SU-DHL-6 (cell line): Measurements from ENCODE around the gene CNMD.

Experiments used
- H2AFZ ChIP-seq: fragments of 200-600 bp; sonication (generic); 2 replicates; pipeline ENCODE4 v1.6.1; 2014; ENCODE audit warnings: low read depth, mild to moderate bottlenecking, moderate library complexity, mixed read lengths, antibody characterized with exemption, low read length; ENCODE audit not compliant: severe bottlenecking
- H3F3A ChIP-seq: fragments of 200-600 bp; shearing (Covaris generic); 2 replicates; pipeline ENCODE4 v1.6.0; 2016; ENCODE audit warnings: antibody characterized with exemption, mild to moderate bottlenecking; ENCODE audit not compliant: insufficient read depth
- H3K27ac ChIP-seq: fragments of 200-600 bp; sonication (generic); 2 replicates; pipeline ENCODE4 v1.5.1; 2016; ENCODE audit warnings: low read depth, mild to moderate bottlenecking, low read length, moderate library complexity, mixed read lengths
- H3K27me3 ChIP-seq: fragments of 200-600 bp; sonication (generic), shearing (Covaris generic); 2 replicates; pipeline ENCODE4 v1.6.0; 2014; ENCODE audit warnings: mild to moderate bottlenecking, low read length
- H3K36me3 ChIP-seq: fragments of 200-600 bp; sonication (generic); 2 replicates; pipeline ENCODE4 v1.6.1; 2014; ENCODE audit warnings: mild to moderate bottlenecking, low read length, mixed read lengths
- H3K4me2 ChIP-seq: fragments of 300-600, 200-600 bp; shearing (Covaris generic), sonication (generic); 2 replicates; pipeline ENCODE4 v1.6.0; 2014; ENCODE audit warnings: low read length, low read depth, mild to moderate bottlenecking; ENCODE audit not compliant: poor library complexity, severe bottlenecking
- H3K4me3 ChIP-seq: fragments of 200-600 bp; sonication (generic); 2 replicates; pipeline ENCODE4 v1.5.1; 2014; ENCODE audit warnings: antibody characterized with exemption, low read length, mild to moderate bottlenecking, mixed read lengths; ENCODE audit not compliant: insufficient read depth, poor library complexity, severe bottlenecking
- H3K79me2 ChIP-seq: fragments of 200-600 bp; sonication (generic); 2 replicates; pipeline ENCODE4 v1.6.1; 2014; ENCODE audit warnings: mild to moderate bottlenecking, low read length, moderate library complexity; ENCODE audit not compliant: insufficient read depth
- H3K9ac ChIP-seq: fragments of 200-600 bp; sonication (generic); 2 replicates; pipeline ENCODE4 v1.7.0; 2014; ENCODE audit warnings: mild to moderate bottlenecking, low read length
- H3K9me2 ChIP-seq: fragments of 200-600 bp; sonication (generic); replicated peaks from 2 replicates; pipeline ENCODE4 v1.6.1; 2014; ENCODE audit warnings: low read length; ENCODE audit not compliant: insufficient read depth
- H3K9me3 ChIP-seq: fragments of 200-600 bp; sonication (generic); 2 replicates; pipeline ENCODE4 v1.6.1; 2014; ENCODE audit warnings: low read length, mixed read lengths; ENCODE audit not compliant: insufficient read depth
- H4K20me1 ChIP-seq: fragments of 200-600 bp; sonication (generic); 2 replicates; pipeline ENCODE4 v1.6.1; 2014; ENCODE audit warnings: low read depth, mild to moderate bottlenecking, antibody characterized with exemption, low read length, moderate library complexity, mixed read lengths
- EZH2phosphoT487 ChIP-seq: fragments of 200-600 bp; sonication (generic), shearing (Covaris generic); conservative IDR thresholded peaks from 2 replicates; pipeline ENCODE4 v1.6.1; 2018; ENCODE audit warnings: mild to moderate bottlenecking, antibody characterized with exemption, low read length, moderate library complexity, mixed read lengths
- TF ChIP-seq, protein P1 (sequence below): fragments of 200-600 bp; sonication (generic); IDR thresholded peaks from one replicate; pipeline ENCODE4 v1.5.1; 2017; ENCODE audit warnings: antibody characterized with exemption, mild to moderate bottlenecking, low read length, moderate library complexity; ENCODE audit not compliant: insufficient read depth, poor library complexity, severe bottlenecking

CNMD gene

DNA sequence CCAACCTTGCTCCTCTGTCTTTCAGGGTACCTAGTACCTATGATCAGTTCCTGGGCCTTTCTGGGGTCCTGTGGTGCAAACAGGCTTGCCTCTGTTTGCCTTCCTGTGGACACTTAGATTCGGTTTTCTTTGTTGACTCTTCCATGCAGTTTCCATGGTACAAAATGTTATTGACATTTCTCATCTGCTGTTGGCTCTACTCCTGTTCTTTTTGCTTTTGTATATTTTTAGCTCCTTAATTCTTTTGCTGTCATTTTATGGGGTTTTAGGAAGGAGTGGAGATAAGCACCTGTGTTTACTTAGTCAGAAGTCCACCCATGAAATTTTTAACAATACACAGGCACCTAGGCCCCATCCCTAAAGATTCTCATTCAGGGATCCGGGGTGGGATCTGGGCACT is 20.5 kb upstream of the CNMD start:
- Histone ChIP-seq H3K79me2 (no peaks in the 10 kb centered on the region), H4K20me1 (no peaks in the 10 kb centered on the region), H3K9ac (no peak overlapping the region), H3K27me3 (no peaks in the 10 kb centered on the region), H3K36me3 (no peaks in the 10 kb centered on the region), H3F3A (no peaks in the 10 kb centered on the region), H3K9me2 (no peaks in the 10 kb centered on the region), H2AFZ (no peak overlapping the region), H3K4me3 (no peak overlapping the region), H3K4me2 (no peak overlapping the region), H3K27ac (no peak overlapping the region), H3K9me3 (no peaks in the 10 kb centered on the region)
- no peak for TF ChIP-seq EZH2phosphoT487
- TF ChIP-seq, protein P1, sequence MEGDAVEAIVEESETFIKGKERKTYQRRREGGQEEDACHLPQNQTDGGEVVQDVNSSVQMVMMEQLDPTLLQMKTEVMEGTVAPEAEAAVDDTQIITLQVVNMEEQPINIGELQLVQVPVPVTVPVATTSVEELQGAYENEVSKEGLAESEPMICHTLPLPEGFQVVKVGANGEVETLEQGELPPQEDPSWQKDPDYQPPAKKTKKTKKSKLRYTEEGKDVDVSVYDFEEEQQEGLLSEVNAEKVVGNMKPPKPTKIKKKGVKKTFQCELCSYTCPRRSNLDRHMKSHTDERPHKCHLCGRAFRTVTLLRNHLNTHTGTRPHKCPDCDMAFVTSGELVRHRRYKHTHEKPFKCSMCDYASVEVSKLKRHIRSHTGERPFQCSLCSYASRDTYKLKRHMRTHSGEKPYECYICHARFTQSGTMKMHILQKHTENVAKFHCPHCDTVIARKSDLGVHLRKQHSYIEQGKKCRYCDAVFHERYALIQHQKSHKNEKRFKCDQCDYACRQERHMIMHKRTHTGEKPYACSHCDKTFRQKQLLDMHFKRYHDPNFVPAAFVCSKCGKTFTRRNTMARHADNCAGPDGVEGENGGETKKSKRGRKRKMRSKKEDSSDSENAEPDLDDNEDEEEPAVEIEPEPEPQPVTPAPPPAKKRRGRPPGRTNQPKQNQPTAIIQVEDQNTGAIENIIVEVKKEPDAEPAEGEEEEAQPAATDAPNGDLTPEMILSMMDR, result no peak

DNA sequence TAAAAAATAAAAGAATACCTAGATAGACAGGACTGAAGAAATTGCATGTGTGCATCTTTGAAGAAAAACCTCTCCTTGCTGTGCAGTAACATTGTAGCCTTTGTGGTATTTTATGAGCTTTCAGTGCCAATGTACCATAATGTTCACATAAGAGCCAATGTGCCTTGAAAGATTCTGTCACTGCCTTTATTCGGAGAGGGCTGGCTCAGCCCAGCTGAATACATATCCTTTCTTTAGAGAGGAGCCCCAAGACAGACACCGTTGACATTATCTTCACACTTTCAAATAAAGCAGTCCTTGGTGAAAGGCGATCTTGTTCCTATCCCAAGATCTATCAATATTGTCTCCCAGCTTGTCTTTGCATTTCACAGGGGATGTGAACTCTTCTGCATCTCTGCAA is 18.5 kb upstream of the CNMD start:
- no peaks in the 10 kb centered on the region for H3K79me2 ChIP-seq
- H3K9ac ChIP-seq, result no peak overlapping the region
- no peak overlapping the region for H3K4me2 ChIP-seq
- H3K9me2 ChIP-seq, result no peaks in the 10 kb centered on the region
- H3F3A ChIP-seq, result no peaks in the 10 kb centered on the region
- H3K4me3 ChIP-seq, result no peak overlapping the region
- no peak for TF ChIP-seq EZH2phosphoT487
- TF ChIP-seq, protein P1, result no peak
- no peak overlapping the region for H2AFZ ChIP-seq
- no peaks in the 10 kb centered on the region for H3K27me3 ChIP-seq
- no peaks in the 10 kb centered on the region for H4K20me1 ChIP-seq
- no peak overlapping the region for H3K27ac ChIP-seq
- no peaks in the 10 kb centered on the region for H3K36me3 ChIP-seq
- H3K9me3 ChIP-seq, result no peaks in the 10 kb centered on the region

GRCh38 chr13:52751196-52751595 is 11.6 kb upstream of the CNMD start:
- H3K4me2 ChIP-seq, result no peak overlapping the region
- no peaks in the 10 kb centered on the region for H3K9me2 ChIP-seq
- H3K4me3 ChIP-seq, result no peak overlapping the region
- H4K20me1 ChIP-seq, result no peaks in the 10 kb centered on the region
- H3K27ac ChIP-seq, result no peak overlapping the region
- H3K27me3 ChIP-seq, result no peaks in the 10 kb centered on the region
- no peak for TF ChIP-seq EZH2phosphoT487
- H3K36me3 ChIP-seq, result no peaks in the 10 kb centered on the region
- H3F3A ChIP-seq, result no peaks in the 10 kb centered on the region
- H3K79me2 ChIP-seq, result no peaks in the 10 kb centered on the region
- no peaks in the 10 kb centered on the region for H3K9me3 ChIP-seq
- H3K9ac ChIP-seq, result no peak overlapping the region
- H2AFZ ChIP-seq, result no peak overlapping the region

DNA sequence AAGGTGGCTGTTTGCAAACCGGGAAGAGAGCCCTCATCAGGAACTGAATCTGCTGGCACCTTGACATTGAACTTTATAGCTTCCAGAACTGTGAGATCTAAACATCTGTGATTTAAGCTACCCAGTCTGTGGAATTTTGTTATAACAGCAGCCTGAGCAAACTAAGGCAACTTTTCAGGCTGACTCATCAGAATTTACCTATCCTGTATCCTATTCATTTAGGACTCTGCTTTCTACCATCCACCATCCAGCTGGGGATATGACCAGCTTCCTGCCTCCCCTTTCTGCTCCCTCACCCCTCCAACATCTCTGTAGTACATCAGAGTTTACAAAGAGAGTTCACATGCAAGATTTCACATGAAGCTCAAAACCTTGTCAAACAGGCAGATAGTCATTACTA is 11.1 kb upstream of the CNMD start:
- no peak overlapping the region for H3K27ac ChIP-seq
- H3K36me3 ChIP-seq, result no peaks in the 10 kb centered on the region
- TF ChIP-seq, protein P1, result no peak
- TF ChIP-seq EZH2phosphoT487, result no peak
- H3K4me2 ChIP-seq, result no peak overlapping the region
- no peaks in the 10 kb centered on the region for H3K27me3 ChIP-seq
- no peak overlapping the region for H3K9ac ChIP-seq
- no peak overlapping the region for H3K4me3 ChIP-seq
- H3K79me2 ChIP-seq, result no peaks in the 10 kb centered on the region
- no peaks in the 10 kb centered on the region for H3F3A ChIP-seq
- H4K20me1 ChIP-seq, result no peaks in the 10 kb centered on the region
- H2AFZ ChIP-seq, result no peak overlapping the region
- no peaks in the 10 kb centered on the region for H3K9me2 ChIP-seq
- H3K9me3 ChIP-seq, result no peaks in the 10 kb centered on the region
